ENCODE data around the gene TNMD.

DNA sequence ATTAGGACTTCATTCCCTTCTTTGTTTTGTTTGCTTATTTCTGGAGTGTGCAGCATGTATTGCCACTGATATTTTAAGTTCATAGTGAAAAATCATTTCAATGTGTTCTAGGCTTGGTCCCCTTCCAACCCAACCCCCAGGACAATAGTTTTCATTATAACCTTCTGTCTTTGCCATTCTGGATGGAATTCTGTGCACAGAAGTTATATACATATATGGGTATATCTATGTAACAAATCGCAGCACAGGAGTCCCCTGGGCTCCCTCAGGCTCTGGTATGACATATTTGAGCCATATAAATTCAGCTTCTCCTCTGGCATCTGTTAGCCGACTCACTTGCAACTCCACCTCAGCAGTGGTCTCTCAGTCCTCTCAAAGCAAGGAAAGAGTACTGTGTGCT is at the start of gene TNMD:
- TF ChIP-seq, protein P1, sequence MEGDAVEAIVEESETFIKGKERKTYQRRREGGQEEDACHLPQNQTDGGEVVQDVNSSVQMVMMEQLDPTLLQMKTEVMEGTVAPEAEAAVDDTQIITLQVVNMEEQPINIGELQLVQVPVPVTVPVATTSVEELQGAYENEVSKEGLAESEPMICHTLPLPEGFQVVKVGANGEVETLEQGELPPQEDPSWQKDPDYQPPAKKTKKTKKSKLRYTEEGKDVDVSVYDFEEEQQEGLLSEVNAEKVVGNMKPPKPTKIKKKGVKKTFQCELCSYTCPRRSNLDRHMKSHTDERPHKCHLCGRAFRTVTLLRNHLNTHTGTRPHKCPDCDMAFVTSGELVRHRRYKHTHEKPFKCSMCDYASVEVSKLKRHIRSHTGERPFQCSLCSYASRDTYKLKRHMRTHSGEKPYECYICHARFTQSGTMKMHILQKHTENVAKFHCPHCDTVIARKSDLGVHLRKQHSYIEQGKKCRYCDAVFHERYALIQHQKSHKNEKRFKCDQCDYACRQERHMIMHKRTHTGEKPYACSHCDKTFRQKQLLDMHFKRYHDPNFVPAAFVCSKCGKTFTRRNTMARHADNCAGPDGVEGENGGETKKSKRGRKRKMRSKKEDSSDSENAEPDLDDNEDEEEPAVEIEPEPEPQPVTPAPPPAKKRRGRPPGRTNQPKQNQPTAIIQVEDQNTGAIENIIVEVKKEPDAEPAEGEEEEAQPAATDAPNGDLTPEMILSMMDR (IDR thresholded peaks at IDR 0.05): no peak
- no peak for TF ChIP-seq ZFX (IDR thresholded peaks at IDR 0.05; ENCODE audit: borderline replicate concordance)
